ENCODE results near the gene FHOD3.
A peak's percentile ranks its signal among the peaks of the same experiment; 100 is the strongest.

Gene FHOD3

GRCh38 chr18:36610258-36610657, 312.7 kb downstream of the FHOD3 start:
- no peak for TF ChIP-seq CTCF (IDR thresholded peaks at IDR 0.05; ENCODE audit: insufficient read depth, low read depth, low read length, missing control alignments)
- peak; percentile 17 for DNase-seq (ENCODE audit: low read depth)
- H3K4me3 ChIP-seq (ENCODE audit: low read depth, low read length), result no peak overlapping the region

GRCh38 chr18:36610661-36611060, 313.1 kb downstream of the FHOD3 start:
- TF ChIP-seq CTCF (IDR thresholded peaks at IDR 0.05; ENCODE audit: insufficient read depth, low read depth, low read length, missing control alignments), result no peak
- H3K4me3 ChIP-seq (ENCODE audit: low read depth, low read length), result no peak overlapping the region
- no peak for DNase-seq (ENCODE audit: low read depth)

- DNase-seq (ENCODE audit: low read depth), result no peak
- H3K4me3 ChIP-seq (ENCODE audit: low read depth, low read length), result no peak overlapping the region
- no peak for TF ChIP-seq CTCF (IDR thresholded peaks at IDR 0.05; ENCODE audit: insufficient read depth, low read depth, low read length, missing control alignments)
Observed at GRCh38 chr18:36613069-36613468, 315.6 kb downstream of the FHOD3 start.

GRCh38 chr18:36613810-36614209, 316.3 kb downstream of the FHOD3 start:
- no peak for DNase-seq (ENCODE audit: low read depth)
- H3K4me3 ChIP-seq (ENCODE audit: low read depth, low read length), result no peak overlapping the region
- TF ChIP-seq CTCF (IDR thresholded peaks at IDR 0.05; ENCODE audit: insufficient read depth, low read depth, low read length, missing control alignments), result no peak

- no peak for DNase-seq (ENCODE audit: low read depth)
- no peak for TF ChIP-seq CTCF (IDR thresholded peaks at IDR 0.05; ENCODE audit: insufficient read depth, low read depth, low read length, missing control alignments)
Observed at GRCh38 chr18:36620788-36621187, 323.3 kb downstream of the FHOD3 start.

GRCh38 chr18:36622610-36623009, 325.1 kb downstream of the FHOD3 start:
- no peak overlapping the region for H3K4me3 ChIP-seq (ENCODE audit: low read depth, low read length)
- no peak for TF ChIP-seq CTCF (IDR thresholded peaks at IDR 0.05; ENCODE audit: insufficient read depth, low read depth, low read length, missing control alignments)
- DNase-seq (ENCODE audit: low read depth), result no peak

More at GRCh38 chr18:36620788-36621187, 323.3 kb downstream of the FHOD3 start:
- no peak overlapping the region for H3K4me3 ChIP-seq (ENCODE audit: low read depth, low read length)

- no peak for DNase-seq (ENCODE audit: low read depth)
- H3K4me3 ChIP-seq (ENCODE audit: low read depth, low read length), result no peak overlapping the region
- TF ChIP-seq CTCF (IDR thresholded peaks at IDR 0.05; ENCODE audit: insufficient read depth, low read depth, low read length, missing control alignments), result no peak
Observed at GRCh38 chr18:36623091-36623490, 325.6 kb downstream of the FHOD3 start.
